Activated T-cell treated with anti-CD3 and anti-CD28 coated beads for 1 hour (primary cell): ENCODE data around the gene IVD.
A peak's percentile ranks its signal among the peaks of the same experiment; 100 is the strongest.

Experiments used
- DNase-seq: peaks from one replicate; pipeline ENCODE4 v3.0.0-alpha.2; 2020; ENCODE audit warnings: low read depth

The IVD gene

GRCh38 chr15:40405501-40406381, at the start of gene IVD:
IVD (plus strand) TSS chr15:40405795; CDS start chr15:40405828, 33 bp downstream.
- DNase-seq = peak; percentile 75

- no peak for DNase-seq
Observed at GRCh38 chr15:40355976-40356585, 49.5 kb upstream of the IVD start.

DNA sequence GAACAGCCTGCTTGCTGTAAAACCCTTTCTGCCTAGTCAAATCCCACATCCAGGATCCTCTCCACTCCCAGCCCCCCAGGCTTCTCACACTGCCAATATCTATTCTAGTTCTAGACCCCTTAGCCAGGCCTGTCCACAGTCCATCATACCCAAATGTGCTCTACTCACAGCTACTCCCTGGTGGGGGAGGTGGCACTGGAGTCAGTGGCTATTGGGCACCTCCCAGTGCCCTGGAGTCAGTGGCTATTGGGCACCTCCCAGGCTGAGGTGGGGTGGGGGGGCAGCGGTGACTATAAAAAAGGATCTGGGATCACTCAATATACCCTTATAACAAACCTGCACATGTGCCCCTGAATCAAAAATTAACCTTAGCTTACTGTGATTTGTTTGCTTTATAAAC, 48.3 kb upstream of the IVD start:
- no peak for DNase-seq

DNA sequence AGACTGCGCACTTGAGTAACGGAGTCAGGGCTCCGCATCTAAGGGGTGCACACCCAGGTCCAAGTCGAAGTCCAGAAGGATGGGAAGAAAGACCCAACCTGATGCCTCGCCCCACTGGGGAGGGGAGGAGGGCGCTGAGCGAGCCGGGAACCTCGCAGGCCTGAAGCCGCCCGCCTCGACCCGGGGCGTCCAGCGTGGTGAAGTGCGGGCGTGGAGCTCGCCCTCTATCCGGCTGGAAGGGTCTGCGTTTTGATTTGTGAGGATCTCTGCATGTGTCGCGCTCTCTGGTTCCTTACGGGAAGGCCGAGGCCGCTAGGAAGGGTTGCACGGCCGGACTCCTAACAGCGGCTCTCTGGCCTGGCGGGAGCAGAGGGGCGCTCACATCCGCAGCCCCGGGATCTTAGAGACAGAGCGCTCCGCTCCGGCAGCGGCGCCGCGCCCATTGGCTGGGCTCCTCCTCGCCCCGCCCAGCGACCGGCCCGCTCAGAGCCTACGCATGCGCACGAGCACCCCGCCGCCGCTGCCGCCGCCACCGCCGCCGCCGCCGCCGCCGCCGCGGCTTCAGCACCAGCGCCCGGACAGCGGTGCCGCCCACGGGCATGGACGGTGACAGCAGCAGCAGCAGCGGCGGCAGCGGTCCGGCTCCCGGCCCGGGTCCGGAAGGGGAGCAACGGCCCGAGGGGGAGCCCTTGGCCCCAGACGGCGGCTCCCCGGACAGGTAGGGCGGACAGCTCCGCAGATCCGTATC, 47.7 kb upstream of the IVD start, which contains the start of gene DISP2:
DISP2 (plus strand) TSS at position 497 of the 748 bp plus-strand sequence; CDS start at position 600, 103 bp downstream.
- DNase-seq = peak; percentile 80

DNA sequence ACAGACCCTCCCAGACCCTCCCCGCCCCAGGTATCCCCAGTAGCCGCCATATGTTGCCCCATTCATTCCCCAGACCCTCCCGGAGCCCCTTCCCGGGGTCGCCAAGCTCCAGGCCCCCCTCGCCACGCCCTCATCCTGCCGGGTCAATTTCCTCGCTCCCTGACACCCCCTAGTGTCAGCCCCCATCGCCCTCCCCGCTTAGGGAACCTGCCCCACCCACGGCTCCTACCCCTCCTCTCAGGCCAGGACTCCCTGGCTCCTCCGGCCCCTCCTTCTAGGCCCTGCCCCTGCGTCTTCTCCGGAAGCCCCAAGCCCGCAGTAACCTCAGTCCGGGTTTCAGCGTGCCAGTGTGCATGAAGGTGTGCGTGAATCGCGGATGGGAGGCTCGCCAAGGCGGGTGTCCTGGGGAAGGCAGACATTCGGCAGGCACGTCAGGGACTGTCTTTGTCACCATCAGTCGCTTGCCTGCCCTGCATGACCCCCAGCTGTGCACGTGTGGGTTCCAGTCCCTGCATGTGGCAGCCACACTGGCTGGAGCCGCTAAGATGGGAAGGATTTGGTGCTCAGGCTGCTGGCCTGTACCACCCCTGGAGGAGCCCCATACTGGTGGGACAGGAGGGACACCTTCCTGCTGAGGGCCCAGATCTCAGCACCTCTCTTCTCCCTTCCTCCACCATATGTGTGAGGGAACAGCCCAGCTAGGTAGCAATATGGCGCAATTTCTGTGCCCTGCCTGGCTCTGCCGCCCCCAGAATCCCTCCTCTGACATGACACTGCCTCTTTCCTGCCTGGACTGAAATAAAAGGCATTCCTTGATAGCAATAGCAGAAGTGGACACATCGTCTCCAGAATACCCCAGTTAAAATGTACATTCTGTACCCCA, 46.9 kb upstream of the IVD start:
- DNase-seq = no peak

DNA sequence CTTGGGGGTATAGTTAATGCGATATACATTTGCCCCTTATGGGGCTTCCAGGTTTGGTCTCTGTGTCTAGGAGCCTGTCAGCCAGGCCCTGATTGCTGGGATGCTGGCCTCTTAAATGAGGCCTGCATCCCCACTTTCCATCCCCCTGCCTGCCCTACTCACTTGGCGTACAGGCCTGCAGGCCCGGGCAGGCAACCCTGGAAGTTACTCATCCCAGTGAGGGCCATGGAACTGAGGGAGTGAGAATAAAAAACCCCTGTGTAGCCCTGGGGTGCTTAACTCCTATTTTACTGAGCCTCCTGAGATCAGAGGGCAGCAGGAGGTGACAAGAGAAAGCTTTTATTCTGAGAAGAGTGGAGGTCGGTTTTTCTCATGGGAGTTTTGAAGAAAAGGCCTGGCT, 45.6 kb upstream of the IVD start:
- no peak for DNase-seq

DNA sequence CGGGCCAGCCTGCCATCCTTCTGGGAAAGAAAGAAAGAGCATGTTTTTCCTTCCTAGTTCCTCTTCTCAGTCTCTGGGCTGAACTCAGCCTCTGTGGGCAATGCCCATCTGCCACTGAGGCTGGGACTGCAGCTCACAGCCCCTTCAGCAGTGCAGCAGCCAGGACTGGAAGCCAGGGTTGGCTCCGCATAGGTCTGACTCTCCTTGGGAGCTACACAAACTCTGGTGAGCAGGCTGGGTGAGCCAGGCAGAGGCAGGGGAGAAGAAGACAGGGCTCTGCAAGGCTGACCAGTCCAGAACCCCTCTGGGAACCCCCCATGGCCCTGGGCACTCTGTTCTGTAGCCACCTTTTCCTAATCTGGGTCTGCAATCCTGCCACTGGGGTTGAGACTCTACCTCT, 44.0 kb upstream of the IVD start:
- DNase-seq = no peak

DNA sequence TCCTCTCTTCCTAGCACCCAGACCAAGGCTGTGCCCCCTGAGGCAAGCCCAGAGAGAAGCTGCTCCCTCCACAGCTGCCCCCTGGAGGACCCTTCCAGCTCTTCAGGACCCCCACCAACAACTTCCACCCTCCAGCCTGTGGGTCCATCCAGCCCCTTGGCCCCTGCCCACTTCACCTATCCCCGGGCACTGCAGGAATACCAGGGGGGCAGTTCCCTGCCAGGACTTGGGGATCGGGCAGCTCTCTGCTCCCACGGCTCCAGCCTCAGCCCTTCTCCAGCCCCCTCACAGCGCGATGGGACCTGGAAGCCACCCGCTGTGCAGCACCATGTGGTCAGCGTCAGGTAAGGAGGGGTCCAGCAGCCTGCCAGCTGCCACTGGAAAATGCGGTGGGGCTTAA, 42.0 kb upstream of the IVD start:
- DNase-seq = no peak

DNA sequence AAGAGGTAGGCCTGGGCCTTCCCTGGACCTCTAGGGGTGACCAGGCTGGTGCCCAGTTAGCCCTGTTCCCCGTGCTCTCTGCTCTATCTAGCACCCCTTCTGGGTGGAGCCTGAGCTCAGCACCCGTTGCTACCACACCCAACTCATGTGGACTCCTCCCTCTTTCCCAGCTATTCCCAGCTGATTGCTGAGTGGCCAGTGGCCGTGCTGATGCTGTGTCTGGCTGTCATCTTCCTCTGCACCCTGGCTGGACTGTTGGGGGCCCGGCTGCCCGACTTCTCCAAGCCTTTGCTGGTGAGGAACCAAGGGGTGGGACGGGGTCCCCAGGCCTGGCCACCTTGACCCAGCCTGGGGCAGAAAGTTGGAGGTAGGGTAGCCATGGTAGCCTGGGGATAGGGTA, 41.3 kb upstream of the IVD start:
- DNase-seq = no peak

DNA sequence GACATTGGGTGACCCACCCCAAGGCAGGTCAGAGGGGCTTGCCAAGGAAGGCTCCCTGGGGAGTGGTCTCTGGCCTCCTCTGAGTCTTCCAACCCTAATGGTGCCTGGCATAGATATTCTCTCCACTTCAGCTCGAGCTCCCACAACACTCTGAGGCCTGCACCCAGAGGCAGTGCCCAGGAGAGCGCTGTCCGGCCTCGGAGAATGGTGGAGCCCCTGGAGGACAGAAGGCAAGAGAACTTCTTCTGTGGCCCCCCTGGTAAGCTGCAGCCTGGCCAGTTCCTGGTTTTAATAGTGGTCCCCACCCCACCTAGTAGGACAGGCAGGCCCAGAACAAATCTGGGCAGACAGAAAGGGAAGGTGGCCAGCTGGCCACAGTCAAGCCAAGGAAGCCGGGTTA, 40.6 kb upstream of the IVD start:
- DNase-seq = no peak

DNA sequence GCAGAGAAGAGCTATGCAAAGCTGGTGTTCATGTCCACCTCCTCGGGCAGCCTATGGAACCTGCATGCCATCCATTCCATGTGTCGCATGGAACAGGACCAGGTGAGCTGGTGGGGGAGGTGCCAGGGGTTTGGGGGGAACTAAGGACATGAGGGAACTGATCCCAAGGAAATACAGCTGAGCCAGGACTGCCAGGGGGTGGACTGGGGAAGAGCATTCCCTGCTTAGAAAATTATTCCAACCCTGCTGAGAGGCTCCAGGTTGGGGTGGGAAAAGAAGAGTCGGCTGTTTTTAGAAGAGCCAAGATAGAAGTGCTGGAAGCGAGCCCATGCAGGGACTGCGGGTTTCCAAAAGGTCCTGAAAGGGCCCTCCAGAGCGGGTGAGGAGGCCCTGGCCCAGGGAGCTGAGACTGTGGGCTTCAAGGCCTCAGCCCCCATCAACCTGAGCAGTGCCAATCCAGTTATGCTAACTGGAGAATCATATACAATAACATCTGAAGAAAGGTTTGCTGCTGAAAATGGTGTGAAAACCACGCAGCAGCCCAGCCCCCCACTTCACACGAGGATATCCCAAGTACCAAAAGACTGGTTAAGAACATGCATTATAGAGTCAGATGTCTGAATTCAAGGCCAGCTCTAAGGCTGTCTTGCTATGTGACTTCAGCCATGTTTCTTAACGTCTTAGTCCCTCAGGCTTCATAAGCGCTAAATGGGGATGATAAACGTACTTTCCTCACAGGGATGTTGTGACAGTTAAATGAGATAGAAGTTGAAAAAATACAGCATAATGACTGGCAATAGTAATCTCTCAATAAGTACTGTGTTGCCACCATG, 39.8 kb upstream of the IVD start:
- no peak for DNase-seq

GRCh38 chr15:40366457-40367370, 38.9 kb upstream of the IVD start:
- no peak for DNase-seq

GRCh38 chr15:40367371-40367685, 38.3 kb upstream of the IVD start:
- no peak for DNase-seq

- peak; percentile 77 for DNase-seq
Observed at GRCh38 chr15:40367686-40368611, 37.6 kb upstream of the IVD start.

GRCh38 chr15:40368719-40369473, 36.7 kb upstream of the IVD start:
- no peak for DNase-seq

DNA sequence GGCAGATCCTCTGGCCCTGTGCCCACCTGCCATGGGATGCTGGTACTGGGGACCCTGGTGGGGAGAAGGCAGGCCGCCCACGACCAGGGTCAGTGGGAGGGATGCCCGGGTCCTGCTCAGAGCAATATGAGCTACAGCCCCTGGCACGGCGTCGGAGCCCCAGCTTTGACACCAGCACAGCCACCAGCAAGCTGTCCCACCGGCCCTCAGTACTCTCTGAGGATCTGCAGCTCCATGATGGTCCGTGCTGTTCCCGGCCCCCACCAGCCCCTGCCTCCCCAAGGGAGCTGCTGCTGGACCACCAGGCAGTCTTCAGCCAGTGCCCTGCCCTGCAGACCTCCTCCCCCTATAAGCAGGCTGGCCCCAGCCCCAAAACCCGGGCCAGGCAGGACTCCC, 36.1 kb upstream of the IVD start:
- no peak for DNase-seq

DNA sequence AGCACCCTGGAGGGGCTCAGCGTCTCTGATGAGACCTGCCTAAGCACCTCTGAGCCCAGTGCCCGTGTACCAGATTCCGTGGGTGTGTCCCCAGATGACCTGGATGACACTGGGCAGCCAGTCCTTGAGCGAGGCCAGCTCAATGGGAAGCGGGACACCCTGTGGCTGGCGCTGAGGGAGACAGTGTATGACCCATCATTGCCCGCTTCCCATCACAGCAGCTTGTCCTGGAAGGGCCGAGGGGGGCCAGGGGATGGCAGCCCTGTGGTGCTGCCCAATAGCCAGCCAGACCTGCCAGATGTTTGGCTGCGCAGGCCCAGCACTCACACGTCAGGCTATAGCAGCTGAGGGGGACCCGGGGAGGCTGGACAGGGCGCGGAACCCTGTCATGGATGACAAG, 35.6 kb upstream of the IVD start:
- no peak for DNase-seq

DNA sequence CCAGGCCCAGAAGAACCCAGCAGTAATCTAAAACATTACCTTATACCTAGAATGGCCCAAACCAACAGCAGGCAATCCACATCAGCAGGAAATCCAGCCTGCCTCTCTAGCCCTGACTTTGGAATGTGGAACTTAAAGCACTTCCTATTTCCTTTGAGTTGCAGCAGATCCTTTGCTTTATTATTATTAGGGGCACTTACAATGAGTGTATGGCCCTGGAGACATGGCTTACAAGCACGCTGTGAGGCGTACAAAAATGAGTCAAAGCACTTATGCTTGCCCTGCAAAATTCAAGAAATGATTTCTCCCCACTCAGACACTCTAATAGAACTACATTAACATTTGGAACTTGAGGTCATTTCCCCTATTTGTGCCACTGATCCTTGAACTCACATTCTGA, 32.6 kb upstream of the IVD start:
- DNase-seq = no peak
